Esophagus muscularis mucosa (tissue), 4 donors: Measurements from ENCODE around the gene TAF1C.

Experiments
- CTCF ChIP-seq, 3 experiments: fragments of 200-600 bp in 2 of 3; fragments of 450-650 bp in 1 of 3; sonication (generic) in 2 of 3; IDR thresholded peaks; one replicate each; pipeline ENCODE4 v1.5.1; 2017 to 2019; ENCODE audit warnings: antibody characterized with exemption in 3 of 3, mild to moderate bottlenecking in 2 of 3, moderate library complexity in 1 of 3
- EP300 ChIP-seq: sonication (generic); formaldehyde crosslinking; IDR thresholded peaks from one replicate; pipeline ENCODE4 v1.6.1; 2017; ENCODE audit warnings: antibody characterized with exemption
- POLR2A ChIP-seq: fragments of 450-650 bp; IDR thresholded peaks from one replicate; pipeline ENCODE4 v1.6.1; 2017; ENCODE audit warnings: antibody characterized with exemption, moderate library complexity, mild to moderate bottlenecking, low read depth
- POLR2AphosphoS5 ChIP-seq, 2 donors: sonication (generic); formaldehyde crosslinking; IDR thresholded peaks; one replicate each; pipeline ENCODE4 v1.6.1; 2017; ENCODE audit warnings: antibody characterized with exemption in 2 of 2

GRCh38 chr16:84207879-84208278, 21.0 kb upstream of the TAF1C start:
- no peak for TF ChIP-seq CTCF (IDR thresholded peaks at IDR 0.05)
- no peak for TF ChIP-seq POLR2A
- TF ChIP-seq POLR2AphosphoS5 (IDR thresholded peaks at IDR 0.05): no peak
- TF ChIP-seq EP300: no peak
